ENCODE measurements around the gene NTM.
"Not testable (repeated sequence)": the region's sequence is repeated elsewhere in the genome, so short reads cannot be mapped to it uniquely, and the experiment has no call there.

Gene NTM

GRCh38 chr11:132057266-132057665, 686.9 kb downstream of the NTM start:
- no peak for DNase-seq

- DNase-seq: peak; percentile 79
Measured at GRCh38 chr11:132058211-132058772, 687.9 kb downstream of the NTM start.

- DNase-seq: no peak
Measured at GRCh38 chr11:132060567-132060966, 690.2 kb downstream of the NTM start.

- DNase-seq: no peak
Measured at GRCh38 chr11:132062031-132062430, 691.6 kb downstream of the NTM start.

- DNase-seq: peak; percentile 81
Measured at GRCh38 chr11:132062541-132062940, 692.1 kb downstream of the NTM start.

- DNase-seq: peak; percentile 100
Measured at GRCh38 chr11:132064987-132065620, 694.7 kb downstream of the NTM start.

DNA sequence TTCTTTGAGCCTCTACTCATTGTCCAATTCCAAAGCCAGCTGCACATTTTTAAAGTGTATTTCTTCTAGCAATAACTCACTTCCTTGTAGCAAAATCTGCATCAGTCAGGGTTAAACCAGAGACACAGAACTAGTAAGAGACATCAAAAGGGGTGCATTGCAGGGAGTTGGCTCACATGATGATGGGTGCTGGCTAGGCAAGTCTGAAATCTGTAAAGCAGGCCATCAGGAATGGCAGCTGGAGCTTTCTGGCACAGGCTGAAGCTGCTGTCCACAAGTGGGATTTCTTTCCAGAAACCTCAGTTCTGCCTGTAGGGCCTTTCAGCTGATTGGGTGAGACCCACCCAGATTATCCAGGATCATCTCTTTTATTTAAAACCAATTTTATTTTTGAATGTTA, 698.1 kb downstream of the NTM start:
- no peak for DNase-seq

GRCh38 chr11:132069593-132069992, 699.2 kb downstream of the NTM start:
- not testable (repeated sequence) for DNase-seq

DNA sequence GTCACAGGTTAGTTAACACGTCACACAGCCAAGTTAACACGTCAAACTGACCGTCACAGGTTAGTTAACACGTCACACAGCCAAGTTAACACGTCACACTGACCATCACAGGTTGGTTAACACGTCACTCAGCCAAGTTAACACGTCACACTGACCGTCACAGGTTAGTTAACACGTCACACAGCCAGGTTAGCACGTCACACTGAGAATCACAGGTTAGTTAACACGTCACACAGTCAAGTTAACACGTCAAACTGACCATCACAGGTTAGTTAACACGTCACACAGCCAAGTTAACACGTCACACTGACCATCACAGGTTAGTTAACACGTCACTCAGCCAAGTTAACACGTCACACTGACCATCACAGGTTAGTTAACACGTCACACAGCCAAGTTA, 700.5 kb downstream of the NTM start:
- DNase-seq: not testable (repeated sequence)

- DNase-seq: peak; percentile 99
Measured at GRCh38 chr11:132072044-132072857, 701.8 kb downstream of the NTM start.

- peak; percentile 76 for DNase-seq
Measured at GRCh38 chr11:132072858-132073211, 702.4 kb downstream of the NTM start.

DNA sequence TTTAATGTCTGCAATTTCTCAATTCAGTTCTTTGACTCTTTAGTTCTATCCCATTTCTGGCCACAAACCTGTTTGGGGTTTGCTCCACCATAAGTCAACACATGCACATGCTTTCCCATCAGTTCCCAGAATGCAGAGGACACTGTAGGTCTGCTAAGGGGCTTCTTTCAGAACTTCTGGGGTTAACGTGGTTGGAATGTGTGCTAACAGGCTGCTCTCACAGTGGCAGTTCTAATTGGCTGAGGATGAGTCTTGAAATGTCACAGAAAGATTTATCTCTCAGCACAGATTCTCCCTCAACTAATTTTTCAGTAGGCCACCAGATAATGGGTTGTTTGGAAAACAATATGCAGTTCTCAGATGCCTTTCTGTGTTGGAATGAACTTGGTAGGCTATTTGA, 703.4 kb downstream of the NTM start:
- DNase-seq: no peak

GRCh38 chr11:132075447-132075846, 705.0 kb downstream of the NTM start:
- no peak for DNase-seq

DNA sequence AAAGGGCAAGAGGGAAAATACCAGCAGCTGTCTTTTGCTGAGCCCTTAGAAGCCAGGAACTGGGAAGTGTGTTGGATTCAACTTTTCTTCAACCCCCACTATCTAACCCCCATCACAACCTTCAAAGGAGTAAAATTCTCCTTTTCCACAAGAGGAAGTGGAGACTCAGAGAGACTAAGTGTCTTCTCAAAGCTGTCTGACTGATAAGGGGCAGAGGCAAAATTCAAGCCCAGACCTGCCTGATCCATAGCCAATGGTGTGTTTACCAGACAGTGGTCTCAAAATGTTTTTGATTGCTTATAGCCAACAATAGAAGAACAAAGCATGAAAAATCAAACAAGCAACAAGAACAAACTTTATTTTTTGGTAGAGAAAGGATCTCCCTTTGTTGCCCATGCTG, 707.0 kb downstream of the NTM start:
- DNase-seq: no peak

GRCh38 chr11:132078264-132079076, 708.1 kb downstream of the NTM start:
- no peak for DNase-seq

DNA sequence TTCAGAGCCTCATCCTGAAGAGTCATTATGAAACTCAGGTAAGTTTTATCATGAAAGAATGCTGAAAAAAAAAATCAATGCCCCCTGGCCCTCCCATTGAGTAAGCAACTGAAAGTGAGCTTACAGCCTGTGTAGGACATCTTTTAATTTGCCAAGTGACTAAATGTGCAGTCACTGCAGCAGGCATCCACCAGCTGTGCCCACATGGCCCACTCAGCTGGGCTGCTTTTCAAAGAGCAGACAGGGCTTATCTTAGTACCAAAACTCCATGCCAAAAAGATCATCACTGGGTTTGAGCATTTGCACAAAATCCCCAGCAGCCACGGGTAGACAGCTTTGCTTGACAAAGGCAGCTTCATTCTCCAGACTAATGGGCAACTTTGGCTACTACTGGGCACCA, 709.7 kb downstream of the NTM start:
- no peak for DNase-seq

GRCh38 chr11:132082566-132082965, 712.2 kb downstream of the NTM start:
- DNase-seq: no peak

DNA sequence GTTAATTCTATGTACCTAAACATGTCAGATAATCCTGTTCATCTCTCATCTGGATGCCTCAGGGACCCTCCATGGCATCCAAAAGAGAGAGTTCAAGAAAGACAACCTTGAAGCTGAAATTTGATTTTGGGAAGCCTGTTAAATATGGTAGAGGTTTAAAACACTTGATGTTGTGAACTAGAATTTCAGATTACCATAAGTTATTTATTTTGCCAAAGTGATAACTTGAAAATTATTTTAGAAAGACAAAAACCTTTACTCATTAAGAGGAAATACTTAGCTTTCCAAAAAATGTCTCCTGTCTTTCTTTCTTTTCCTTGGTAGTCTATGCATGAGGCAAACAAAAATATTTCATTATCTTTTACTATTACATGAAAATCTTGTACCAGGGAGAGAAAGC, 714.0 kb downstream of the NTM start:
- no peak for DNase-seq

DNA sequence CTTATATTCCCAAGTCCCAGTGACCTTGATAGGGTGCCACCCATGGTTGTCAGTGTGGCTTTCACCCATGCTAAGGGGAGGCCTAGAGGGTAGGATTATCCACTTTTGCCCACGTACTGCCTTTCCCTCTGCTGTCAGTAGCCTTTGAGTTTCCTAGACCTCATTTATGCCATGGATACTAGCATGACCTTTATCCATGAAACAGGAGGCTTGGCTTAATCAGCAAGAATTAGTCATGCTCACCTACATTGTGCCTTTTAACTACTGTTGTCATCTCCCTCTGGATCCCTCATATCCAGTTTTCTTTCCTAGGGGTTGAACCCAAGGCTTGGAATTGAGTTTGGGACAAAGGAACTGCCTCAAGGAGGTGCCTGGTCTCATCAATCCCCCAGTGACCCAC, 716.7 kb downstream of the NTM start:
- DNase-seq: no peak

DNA sequence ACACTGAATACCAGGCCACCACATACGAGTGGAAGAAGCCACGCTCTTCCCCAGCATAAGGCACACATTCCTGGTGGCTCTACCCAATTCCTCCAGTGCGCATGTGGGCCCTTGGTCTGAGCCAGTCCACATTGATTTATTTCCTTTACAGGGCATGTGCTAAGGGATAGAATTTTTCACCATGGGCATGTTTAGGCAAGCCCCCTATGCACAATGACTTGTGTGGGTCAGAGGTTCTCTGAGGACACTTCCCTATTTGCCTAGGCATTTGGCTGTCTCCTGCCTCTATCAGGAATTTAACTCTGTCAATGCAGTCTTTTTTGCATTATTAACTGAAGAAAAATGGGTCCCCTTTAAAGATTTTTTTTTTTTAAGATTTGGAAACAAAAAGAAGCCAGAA, 718.1 kb downstream of the NTM start:
- DNase-seq: no peak

GRCh38 chr11:132093536-132094259, 723.3 kb downstream of the NTM start:
- DNase-seq: no peak

DNA sequence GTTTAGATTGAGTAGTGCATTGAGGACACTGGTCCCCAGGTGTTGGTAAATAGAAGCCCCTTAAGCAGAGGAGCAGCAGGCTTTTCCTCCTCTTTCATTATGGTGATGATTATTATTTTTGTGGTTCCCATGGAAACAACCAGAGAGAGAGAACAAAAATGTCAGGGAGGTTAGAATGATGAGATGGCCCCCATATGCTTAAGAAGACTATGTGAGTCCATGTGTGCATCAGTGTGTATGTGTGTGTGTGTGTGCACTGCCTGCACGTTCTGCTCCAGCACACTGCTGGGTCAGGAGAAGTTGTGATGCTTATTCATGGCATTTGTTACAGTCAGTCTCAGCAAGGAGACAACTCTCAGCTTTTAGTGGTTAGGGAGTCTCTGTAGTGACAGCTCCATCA, 724.2 kb downstream of the NTM start:
- no peak for DNase-seq
